Body of pancreas (tissue), 4 donors: ENCODE data around the gene TSPAN31. TPM values are rescaled to one million over a fixed set of nuclear protein-coding genes. Genes with fewer than 3 reads are reported as not detected.

Experiments used
- ATAC-seq: fragments of 150-250 bp; one replicate; pipeline ENCODE4 v1.9.1; 2016
- DNase-seq, 4 donors: peaks; one replicate each; pipeline ENCODE4 v3.0.0-alpha.2; 2019
- H3K27ac ChIP-seq, 4 donors: fragments of 200-600 bp; sonication (generic); 1 replicate in 3 of 4; 2 replicates in 1 of 4; pipeline versions ENCODE4 v1.5.1 to v1.6.1; 2016 to 2019; ENCODE audit warnings: mild to moderate bottlenecking in 1 of 4, mixed read lengths in 1 of 4, moderate library complexity in 1 of 4
- H3K27me3 ChIP-seq, 2 donors: fragments of 200-600 bp; sonication (generic); one replicate each; pipeline ENCODE4 v1.6.0; 2016; ENCODE audit warnings: mild to moderate bottlenecking in 1 of 2
- H3K36me3 ChIP-seq, 2 donors: fragments of 200-600 bp; sonication (generic); replicated peaks in 1 of 2; 2 replicates each; pipeline ENCODE4 v1.5.1; 2016; ENCODE audit warnings: low read depth in 2 of 2; ENCODE audit not compliant: insufficient read depth in 1 of 2
- H3K4me1 ChIP-seq: fragments of 200-600 bp; sonication (generic); one replicate; pipeline ENCODE4 v1.6.0; 2016
- H3K4me3 ChIP-seq, 2 donors: fragments of 200-600 bp; sonication (generic); 1 replicate in 1 of 2; 2 replicates in 1 of 2; pipeline ENCODE4 v1.5.1; 2016 to 2019
- H3K9me3 ChIP-seq, 3 donors: fragments of 200-600 bp; sonication (generic); 1 replicate in 2 of 3; 2 replicates in 1 of 3; pipeline ENCODE4 v1.5.1; 2016
- POLR2A ChIP-seq, 3 donors: fragments of 450-650 bp; IDR thresholded peaks; one replicate each; pipeline ENCODE4 v1.6.1; 2016; ENCODE audit warnings: antibody characterized with exemption in 3 of 3, mild to moderate bottlenecking in 2 of 3
- WGBS, 2 donors: methylation state at CpG; one replicate each; pipeline ENCODE4 v1.1.5; 2017; 5-methylcytosine and 5-hydroxymethylcytosine counted together
- intact Hi-C: fragments of 100-400 bp; cut with DNase I; formaldehyde crosslinking; loops from one replicate; pipeline ENCODE4 v1.15.1; 2023
- total RNA-seq, 2 donors: library from RNA; depleted of rRNA; stranded (reverse); fragments of >200 nt; gene quantifications; one replicate each; pipeline ENCODE4 v1.1.0, GENCODE V29; 2016
- TF ChIP-seq, protein P1 (sequence below), 7 experiments: fragments of 450-650 bp in 4 of 7; fragments of 200-600 bp in 3 of 7; sonication (generic) in 3 of 7; IDR thresholded peaks; one replicate each; pipeline ENCODE4 v1.5.1; 2016 to 2019; ENCODE audit warnings: antibody characterized with exemption in 7 of 7

The TSPAN31 gene
- total RNA-seq, 2 donors from 2014 or later, result 33.7 to 36.9 TPM

GRCh38 chr12:57739387-57739786 lies 5.5 kb upstream of the TSPAN31 start:
- Histone ChIP-seq H3K4me1 (peaks cover 36% of the 10 kb centered on the region), H3K27me3 (peaks cover 11 to 48% of the 10 kb centered on the region in 2 donors), H3K36me3 (no peaks in the 10 kb centered on the region), H3K27ac (no peak overlapping the region), H3K4me3 (no peak overlapping the region), H3K9me3 (no peaks in the 10 kb centered on the region)
- WGBS, 2 donors, result 18 to 24% methylated on average over 7 of the region's 7 CpGs
- DNase-seq (no peak), ATAC-seq (no peak)
- intact Hi-C loops, result no loop called here
- no peak for TF ChIP-seq POLR2A (IDR thresholded peaks at IDR 0.05)
- TF ChIP-seq, protein P1, sequence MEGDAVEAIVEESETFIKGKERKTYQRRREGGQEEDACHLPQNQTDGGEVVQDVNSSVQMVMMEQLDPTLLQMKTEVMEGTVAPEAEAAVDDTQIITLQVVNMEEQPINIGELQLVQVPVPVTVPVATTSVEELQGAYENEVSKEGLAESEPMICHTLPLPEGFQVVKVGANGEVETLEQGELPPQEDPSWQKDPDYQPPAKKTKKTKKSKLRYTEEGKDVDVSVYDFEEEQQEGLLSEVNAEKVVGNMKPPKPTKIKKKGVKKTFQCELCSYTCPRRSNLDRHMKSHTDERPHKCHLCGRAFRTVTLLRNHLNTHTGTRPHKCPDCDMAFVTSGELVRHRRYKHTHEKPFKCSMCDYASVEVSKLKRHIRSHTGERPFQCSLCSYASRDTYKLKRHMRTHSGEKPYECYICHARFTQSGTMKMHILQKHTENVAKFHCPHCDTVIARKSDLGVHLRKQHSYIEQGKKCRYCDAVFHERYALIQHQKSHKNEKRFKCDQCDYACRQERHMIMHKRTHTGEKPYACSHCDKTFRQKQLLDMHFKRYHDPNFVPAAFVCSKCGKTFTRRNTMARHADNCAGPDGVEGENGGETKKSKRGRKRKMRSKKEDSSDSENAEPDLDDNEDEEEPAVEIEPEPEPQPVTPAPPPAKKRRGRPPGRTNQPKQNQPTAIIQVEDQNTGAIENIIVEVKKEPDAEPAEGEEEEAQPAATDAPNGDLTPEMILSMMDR (IDR thresholded peaks at IDR 0.05), result no peak

DNA sequence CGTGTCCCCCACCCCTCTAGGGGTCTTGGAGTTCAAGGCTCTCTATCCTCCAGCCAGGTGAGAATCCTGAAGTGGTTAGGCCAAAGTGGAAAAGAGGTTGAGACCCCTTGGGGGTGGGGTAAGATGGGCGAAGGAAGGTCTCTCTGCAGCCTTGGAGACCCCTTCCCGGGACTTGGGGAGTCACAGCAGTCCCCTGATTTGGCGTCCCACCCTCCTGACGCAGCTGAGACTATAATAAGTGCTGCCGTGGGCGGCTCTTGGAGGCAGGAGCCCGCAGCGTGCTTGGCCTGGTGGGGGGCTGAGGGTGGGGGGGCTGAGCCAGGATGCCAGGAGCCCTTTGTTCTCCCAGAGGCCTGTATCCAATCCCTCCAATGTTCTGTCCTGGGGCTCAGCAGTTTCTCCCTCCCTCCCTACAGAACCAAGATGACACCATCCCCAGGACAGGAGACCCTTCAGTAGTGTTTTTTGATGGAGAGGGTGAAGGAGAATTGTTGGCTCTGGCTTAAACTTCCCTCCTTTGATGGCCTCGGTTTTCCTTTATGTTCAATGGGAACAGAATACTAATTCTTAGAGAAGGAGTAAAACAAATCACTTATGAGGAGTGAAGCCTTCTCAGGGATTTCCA lies 4.8 kb upstream of the TSPAN31 start:
- no peaks in the 10 kb centered on the region for H3K9me3 ChIP-seq
- WGBS, 2 donors, result 40 to 46% methylated on average over 4 to 10 of the region's 10 CpGs
- H3K27ac ChIP-seq, result no peak overlapping the region
- TF ChIP-seq, protein P1 (IDR thresholded peaks at IDR 0.05), result no peak
- no peak for TF ChIP-seq POLR2A (IDR thresholded peaks at IDR 0.05)
- no peak overlapping the region for H3K4me3 ChIP-seq
- DNase-seq (no peak), ATAC-seq (no peak)
- peaks cover 11 to 46% of the 10 kb centered on the region in 2 donors for H3K27me3 ChIP-seq
- H3K4me1 ChIP-seq, result peaks cover 38% of the 10 kb centered on the region
- intact Hi-C loops, result no loop called here
- no peaks in the 10 kb centered on the region for H3K36me3 ChIP-seq

GRCh38 chr12:57740656-57741412 lies 4.0 kb upstream of the TSPAN31 start:
- Histone ChIP-seq H3K27me3 (peaks cover 11 to 39% of the 10 kb centered on the region in 2 donors), H3K36me3 (no peaks in the 10 kb centered on the region), H3K4me1 (peaks cover 42% of the 10 kb centered on the region), H3K4me3 (no peak overlapping the region), H3K27ac (no peak overlapping the region), H3K9me3 (no peaks in the 10 kb centered on the region)
- intact Hi-C loops, result no loop called here
- WGBS, 2 donors, result 43 to 72% methylated on average over 5 of the region's 5 CpGs
- TF ChIP-seq, protein P1 (IDR thresholded peaks at IDR 0.05), result no peak
- DNase-seq (peak in 1 of 4 donors; percentile 42), ATAC-seq (no peak)

DNA sequence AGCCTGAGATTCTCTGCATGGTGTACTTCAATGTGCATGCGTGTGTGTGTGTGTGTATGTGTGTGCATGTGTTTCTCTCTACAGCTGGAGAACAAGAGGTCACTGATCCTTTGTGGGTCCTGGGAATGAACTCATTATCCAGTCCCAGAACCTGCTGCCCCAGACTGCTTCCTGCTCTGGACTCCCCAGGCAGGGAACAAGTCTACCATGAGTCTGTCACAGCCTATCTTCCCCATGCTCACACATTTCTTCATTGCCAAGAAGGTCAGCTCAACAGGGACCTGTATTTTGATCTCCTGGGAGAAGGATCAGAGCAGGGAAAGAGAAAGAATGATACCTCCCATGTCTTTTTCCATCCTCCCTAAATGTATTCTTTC lies 3.4 kb upstream of the TSPAN31 start:
- H3K4me3 ChIP-seq, result no peak overlapping the region
- WGBS, 2 donors, result 63 to 100% methylated on average over 1 of the region's 1 CpG
- DNase-seq, result no peak
- no peak for TF ChIP-seq POLR2A (IDR thresholded peaks at IDR 0.05)
- TF ChIP-seq, protein P1 (IDR thresholded peaks at IDR 0.05), result no peak
- no peak for ATAC-seq
- peaks cover 11 to 34% of the 10 kb centered on the region in 2 donors for H3K27me3 ChIP-seq
- H3K36me3 ChIP-seq, result no peaks in the 10 kb centered on the region
- H3K9me3 ChIP-seq, result no peaks in the 10 kb centered on the region
- peaks cover 42% of the 10 kb centered on the region for H3K4me1 ChIP-seq
- intact Hi-C loops, result no loop called here
- no peak overlapping the region for H3K27ac ChIP-seq
